HG02981 (cell line): ENCODE data around the gene RPGRIP1L.
"Not testable (repeated sequence)": the region's sequence is repeated elsewhere in the genome, so short reads cannot be mapped to it uniquely, and the experiment has no call there.

Source experiments
- ATAC-seq: cut with Tn5 transposase; IDR thresholded peaks from one replicate; pipeline ENCODE4 v1.9.1; 2021; ENCODE audit warnings: mild to moderate bottlenecking, moderate library complexity; ENCODE audit not compliant: unreplicated experiment

The RPGRIP1L gene

GRCh38 chr16:53713403-53714204, 9.9 kb upstream of the RPGRIP1L start:
- ATAC-seq: no peak

GRCh38 chr16:53712065-53712464, 8.4 kb upstream of the RPGRIP1L start:
- ATAC-seq: no peak

- no peak for ATAC-seq
Observed at GRCh38 chr16:53711390-53711789, 7.7 kb upstream of the RPGRIP1L start.

- no peak for ATAC-seq
Observed at GRCh38 chr16:53708490-53708889, 4.8 kb upstream of the RPGRIP1L start.

- no peak for ATAC-seq
Observed at GRCh38 chr16:53707671-53708070, 4.0 kb upstream of the RPGRIP1L start.

- ATAC-seq: no peak
Observed at GRCh38 chr16:53704445-53704813, 770 bp upstream of the RPGRIP1L start.

- ATAC-seq: not testable (repeated sequence)
Observed at GRCh38 chr16:53698271-53698670, 5.4 kb downstream of the RPGRIP1L start.

GRCh38 chr16:53695070-53695469, 8.6 kb downstream of the RPGRIP1L start:
- ATAC-seq: no peak

GRCh38 chr16:53693320-53693719, 10.3 kb downstream of the RPGRIP1L start:
- ATAC-seq: no peak

GRCh38 chr16:53692146-53692545, 11.5 kb downstream of the RPGRIP1L start:
- no peak for ATAC-seq

- no peak for ATAC-seq
Observed at GRCh38 chr16:53690771-53691170, 12.9 kb downstream of the RPGRIP1L start.

- no peak for ATAC-seq
Observed at GRCh38 chr16:53689636-53690035, 14.0 kb downstream of the RPGRIP1L start.

- no peak for ATAC-seq
Observed at GRCh38 chr16:53686710-53687109, 16.9 kb downstream of the RPGRIP1L start.

GRCh38 chr16:53685334-53685733, 18.3 kb downstream of the RPGRIP1L start:
- not testable (repeated sequence) for ATAC-seq

GRCh38 chr16:53681354-53681753, 22.3 kb downstream of the RPGRIP1L start:
- ATAC-seq: no peak

GRCh38 chr16:53680756-53681155, 22.9 kb downstream of the RPGRIP1L start:
- ATAC-seq: no peak

GRCh38 chr16:53678756-53679343, 24.8 kb downstream of the RPGRIP1L start:
- no peak for ATAC-seq

- no peak for ATAC-seq
Observed at GRCh38 chr16:53678155-53678554, 25.5 kb downstream of the RPGRIP1L start.

GRCh38 chr16:53673189-53673588, 30.5 kb downstream of the RPGRIP1L start:
- no peak for ATAC-seq

GRCh38 chr16:53672461-53672860, 31.2 kb downstream of the RPGRIP1L start:
- no peak for ATAC-seq

GRCh38 chr16:53668869-53669268, 34.8 kb downstream of the RPGRIP1L start:
- ATAC-seq: no peak

GRCh38 chr16:53666786-53667415, 36.8 kb downstream of the RPGRIP1L start:
- no peak for ATAC-seq
